HG03565 (cell line): Measurements from ENCODE around the gene VAMP4.

ENCODE experiments used
- ATAC-seq: cut with Tn5 transposase; IDR thresholded peaks from one replicate; pipeline ENCODE4 v1.9.1; 2021; ENCODE audit warnings: mild to moderate bottlenecking, moderate library complexity; ENCODE audit not compliant: unreplicated experiment

The VAMP4 gene

DNA sequence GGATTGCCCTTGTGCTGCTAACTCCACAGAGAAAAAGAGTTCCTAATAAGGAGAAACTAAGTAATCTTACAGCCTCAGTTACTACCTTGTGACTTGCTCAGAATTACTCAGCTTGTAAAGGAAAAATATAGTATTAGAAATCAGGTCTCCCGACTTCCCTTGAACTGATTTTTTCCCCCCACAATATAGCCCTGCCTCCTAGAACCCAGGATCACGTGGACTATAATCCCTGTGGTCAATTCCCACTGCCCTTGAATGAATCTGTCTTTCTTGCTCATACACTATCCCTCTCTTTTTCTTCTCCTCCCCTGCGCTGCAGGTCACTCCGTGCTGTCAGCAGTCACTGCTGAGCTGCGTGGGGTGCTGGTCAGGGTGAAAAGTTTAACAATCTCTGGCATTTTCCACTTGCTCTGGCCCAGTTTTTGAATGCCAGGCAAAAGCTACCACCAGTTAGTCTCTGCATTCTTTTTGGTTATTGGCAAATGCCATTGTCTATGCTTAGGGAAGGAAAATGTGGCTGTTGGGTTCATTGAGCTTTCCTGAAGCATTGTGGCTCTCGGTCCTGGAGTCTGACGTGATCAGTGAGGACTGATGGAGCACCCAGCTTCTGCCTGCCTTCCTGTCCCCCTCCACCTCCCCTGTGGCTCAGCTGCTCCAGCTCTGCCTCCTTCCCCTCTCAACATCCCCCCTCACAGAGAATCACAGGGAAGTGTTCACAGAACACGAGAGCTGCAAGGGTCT is 87.5 kb downstream of the VAMP4 start:
- ATAC-seq, result no peak

DNA sequence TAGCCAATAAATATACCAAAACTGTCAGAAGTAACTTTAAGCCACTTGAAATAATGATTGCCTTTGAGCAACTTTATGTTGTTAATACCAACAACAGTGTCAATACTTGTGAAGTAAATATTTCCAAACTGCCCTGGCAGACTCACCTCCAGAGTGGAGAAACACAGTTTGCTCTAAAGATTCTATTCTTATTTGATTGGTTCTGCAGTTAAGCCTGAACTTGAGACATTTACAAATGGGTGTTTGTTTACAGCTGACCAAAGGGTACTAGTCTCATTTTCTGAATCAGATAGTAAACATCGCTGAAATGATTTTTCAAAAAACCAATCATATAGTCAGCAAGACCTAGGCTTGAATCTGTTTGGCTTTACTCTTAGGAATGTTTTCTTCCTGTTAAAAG is 88.1 kb downstream of the VAMP4 start:
- ATAC-seq, result no peak

DNA sequence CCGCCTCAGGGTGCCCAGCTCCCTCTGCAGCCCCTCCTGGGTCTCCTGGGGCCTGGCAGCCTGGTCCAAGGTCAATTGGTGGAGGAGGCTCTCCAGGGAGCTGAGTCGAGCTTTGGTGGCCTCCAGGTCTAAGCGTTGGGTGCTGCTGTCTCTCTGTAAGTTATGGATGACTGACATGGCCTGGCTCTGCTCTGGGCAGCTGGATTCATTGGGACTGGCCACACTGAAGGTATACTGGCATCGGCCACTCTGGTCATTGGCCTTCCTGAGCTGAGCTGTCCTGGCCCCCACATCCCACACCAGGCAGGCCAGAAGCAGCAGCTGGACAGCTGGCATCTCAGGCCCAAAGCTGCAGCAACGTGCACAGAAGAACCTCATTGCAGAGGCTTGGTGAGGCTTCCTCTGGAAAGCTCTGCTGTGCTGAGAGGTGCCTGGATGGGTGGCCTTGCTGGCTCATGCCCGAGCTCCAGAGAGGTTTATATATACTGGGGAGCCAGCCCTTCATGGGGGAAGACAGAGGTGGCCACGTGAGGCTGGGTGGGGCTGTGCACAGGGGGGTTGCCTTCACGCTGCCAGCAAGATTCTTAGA is 89.5 kb downstream of the VAMP4 start, which contains the start of gene MYOC:
Gene MYOC (minus strand): TSS at position 455 of the 589 bp plus-strand sequence. CDS start 77 bp downstream, at position 378.
- ATAC-seq, result no peak
